CD4-positive, alpha-beta T cell treated with Interleukin-4 for 4 hours (primary cell): ENCODE results near the gene HOXC5.
"Not testable (repeated sequence)": the region's sequence is repeated elsewhere in the genome, so short reads cannot be mapped to it uniquely, and the experiment has no call there.

ENCODE experiments used
- DNase-seq: peaks from one replicate; pipeline ENCODE4 v3.0.0-alpha.2; 2020

Gene HOXC5

GRCh38 chr12:54036620-54037359, 3.9 kb downstream of the HOXC5 start:
- DNase-seq, result no peak

- DNase-seq, result no peak
Measured at GRCh38 chr12:54037360-54038283, 4.8 kb downstream of the HOXC5 start.

GRCh38 chr12:54038284-54038870, 5.5 kb downstream of the HOXC5 start:
- DNase-seq, result no peak

GRCh38 chr12:54038871-54039414, 6.1 kb downstream of the HOXC5 start:
- DNase-seq, result no peak

- DNase-seq, result no peak
Measured at GRCh38 chr12:54039417-54040147, 6.7 kb downstream of the HOXC5 start.

GRCh38 chr12:54040148-54040494, 7.3 kb downstream of the HOXC5 start:
- DNase-seq, result no peak

- no peak for DNase-seq
Measured at GRCh38 chr12:54040648-54041047, 7.8 kb downstream of the HOXC5 start.

- no peak for DNase-seq
Measured at GRCh38 chr12:54041097-54041690, 8.3 kb downstream of the HOXC5 start.

- DNase-seq, result not testable (repeated sequence)
Measured at GRCh38 chr12:54042033-54042432, 9.2 kb downstream of the HOXC5 start.

GRCh38 chr12:54042970-54043853, 10.4 kb downstream of the HOXC5 start:
- DNase-seq, result no peak

- DNase-seq, result no peak
Measured at GRCh38 chr12:54044425-54045103, 11.7 kb downstream of the HOXC5 start.

GRCh38 chr12:54045401-54045800, 12.6 kb downstream of the HOXC5 start:
- DNase-seq, result no peak

- no peak for DNase-seq
Measured at GRCh38 chr12:54045868-54046521, 13.1 kb downstream of the HOXC5 start.

GRCh38 chr12:54046809-54047159, 13.9 kb downstream of the HOXC5 start:
- DNase-seq, result no peak

- DNase-seq, result no peak
Measured at GRCh38 chr12:54047160-54047963, 14.5 kb downstream of the HOXC5 start.

GRCh38 chr12:54047964-54048303, 15.1 kb downstream of the HOXC5 start:
- DNase-seq, result no peak

GRCh38 chr12:54048406-54049093, 15.7 kb downstream of the HOXC5 start:
- no peak for DNase-seq

- DNase-seq, result no peak
Measured at GRCh38 chr12:54049108-54049507, 16.3 kb downstream of the HOXC5 start.

- no peak for DNase-seq
Measured at GRCh38 chr12:54050482-54050810, 17.6 kb downstream of the HOXC5 start.
